SK-N-SH treated with all-trans-retinoic acid at 6 μM for 48 hours (cell line): ENCODE data around the gene SDR42E1.

Experiments
- ATAC-seq: fragments of 200-7000 bp; cut with Tn5 transposase; 3 replicates; pipeline ENCODE4 v1.9.1; 2020; ENCODE audit warnings: mild to moderate bottlenecking, moderate library complexity
- ARNTL ChIP-seq: fragments of 450-650 bp; formaldehyde crosslinking; IDR thresholded peaks from 2 replicates; pipeline ENCODE4 v1.5.0; 2020; ENCODE audit warnings: low read depth, mild to moderate bottlenecking, moderate library complexity, borderline replicate concordance
- BACH2 ChIP-seq: fragments of 250-450 bp; sonication (Bioruptor Pico); IDR thresholded peaks from 2 replicates; pipeline ENCODE4 v1.9.0; 2021; ENCODE audit warnings: mild to moderate bottlenecking, borderline replicate concordance
- CSDC2 ChIP-seq: fragments of 250-450 bp; sonication (Bioruptor Pico); IDR thresholded peaks from 2 replicates; pipeline ENCODE4 v1.5.0; 2020; ENCODE audit warnings: mild to moderate bottlenecking, moderate library complexity
- ESRRG ChIP-seq: fragments of 250-450 bp; sonication (Bioruptor Pico); IDR thresholded peaks from 2 replicates; pipeline ENCODE4 v1.6.1; 2021; ENCODE audit warnings: mild to moderate bottlenecking
- GLIS3 ChIP-seq: fragments of 250-450 bp; sonication (Bioruptor Pico); IDR thresholded peaks from 2 replicates; pipeline ENCODE4 v1.5.0; 2020; ENCODE audit warnings: mild to moderate bottlenecking, moderate library complexity
- OSR1 ChIP-seq: fragments of 250-450 bp; sonication (Bioruptor Pico); IDR thresholded peaks from 2 replicates; pipeline ENCODE4 v1.8.0; 2022; ENCODE audit warnings: moderate library complexity, mild to moderate bottlenecking, inconsistent platforms
- PATZ1 ChIP-seq: fragments of 250-450 bp; sonication (Bioruptor Pico); IDR thresholded peaks from 2 replicates; pipeline ENCODE4 v1.8.0; 2020; ENCODE audit warnings: mild to moderate bottlenecking, moderate library complexity, borderline replicate concordance
- POU6F1 ChIP-seq: fragments of 250-450 bp; sonication (Bioruptor Pico); IDR thresholded peaks from 2 replicates; pipeline ENCODE4 v1.8.0; 2021; ENCODE audit warnings: low read depth, mild to moderate bottlenecking, moderate library complexity, borderline replicate concordance
- PPARA ChIP-seq: fragments of 250-450 bp; sonication (Bioruptor Pico); IDR thresholded peaks from 2 replicates; pipeline ENCODE4 v1.5.0; 2020; ENCODE audit warnings: mild to moderate bottlenecking, borderline replicate concordance
- SNAI2 ChIP-seq: fragments of 250-450 bp; sonication (Bioruptor Pico); IDR thresholded peaks from 2 replicates; pipeline ENCODE4 v1.5.0; 2020; ENCODE audit warnings: mild to moderate bottlenecking, moderate library complexity
- TOX ChIP-seq: fragments of 250-450 bp; sonication (Bioruptor Pico); IDR thresholded peaks from 2 replicates; pipeline ENCODE4 v1.8.0; 2021; ENCODE audit warnings: mild to moderate bottlenecking, moderate library complexity, borderline replicate concordance
- ZC3H10 ChIP-seq: fragments of 250-450 bp; sonication (Bioruptor Pico); IDR thresholded peaks from 2 replicates; pipeline ENCODE4 v1.5.1; 2021; ENCODE audit warnings: mild to moderate bottlenecking, moderate library complexity
- ZFP3 ChIP-seq: fragments of 250-450 bp; sonication (Bioruptor Pico); IDR thresholded peaks from 2 replicates; pipeline ENCODE4 v1.5.0; 2020; ENCODE audit warnings: mild to moderate bottlenecking, moderate library complexity
- ZNF70 ChIP-seq: fragments of 450-650 bp; formaldehyde crosslinking; IDR thresholded peaks from 2 replicates; pipeline ENCODE4 v1.5.0; 2020; ENCODE audit warnings: mild to moderate bottlenecking, moderate library complexity
- ZNF8 ChIP-seq: fragments of 450-650 bp; formaldehyde crosslinking; IDR thresholded peaks from 2 replicates; pipeline ENCODE4 v1.5.0; 2020; ENCODE audit warnings: mild to moderate bottlenecking, moderate library complexity
- TF ChIP-seq, protein P1 (sequence below): fragments of 250-450 bp; sonication (Bioruptor Pico); IDR thresholded peaks from 2 replicates; pipeline ENCODE4 v1.5.1; 2021; ENCODE audit warnings: mild to moderate bottlenecking, moderate library complexity
- TF ChIP-seq, protein P2 (sequence below): fragments of 250-450 bp; sonication (Bioruptor Pico); IDR thresholded peaks from 2 replicates; pipeline ENCODE4 v1.5.1; 2020; ENCODE audit warnings: low read depth, mild to moderate bottlenecking, moderate library complexity

The SDR42E1 gene

GRCh38 chr16:82033006-82033405, 21.7 kb upstream of the SDR42E1 start (continued):
- TF ChIP-seq PATZ1 (CRISPR knock-in tag) (no peak), TOX (CRISPR knock-in tag) (no peak), ZFP3 (no peak), ARNTL (CRISPR knock-in tag) (no peak), CSDC2 (no peak)
- TF ChIP-seq, protein P1, sequence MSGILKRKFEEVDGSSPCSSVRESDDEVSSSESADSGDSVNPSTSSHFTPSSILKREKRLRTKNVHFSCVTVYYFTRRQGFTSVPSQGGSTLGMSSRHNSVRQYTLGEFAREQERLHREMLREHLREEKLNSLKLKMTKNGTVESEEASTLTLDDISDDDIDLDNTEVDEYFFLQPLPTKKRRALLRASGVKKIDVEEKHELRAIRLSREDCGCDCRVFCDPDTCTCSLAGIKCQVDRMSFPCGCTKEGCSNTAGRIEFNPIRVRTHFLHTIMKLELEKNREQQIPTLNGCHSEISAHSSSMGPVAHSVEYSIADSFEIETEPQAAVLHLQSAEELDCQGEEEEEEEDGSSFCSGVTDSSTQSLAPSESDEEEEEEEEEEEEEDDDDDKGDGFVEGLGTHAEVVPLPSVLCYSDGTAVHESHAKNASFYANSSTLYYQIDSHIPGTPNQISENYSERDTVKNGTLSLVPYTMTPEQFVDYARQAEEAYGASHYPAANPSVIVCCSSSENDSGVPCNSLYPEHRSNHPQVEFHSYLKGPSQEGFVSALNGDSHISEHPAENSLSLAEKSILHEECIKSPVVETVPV (CRISPR knock-in tag), result no peak
- TF ChIP-seq, all 23 proteins: peak for 0

DNA sequence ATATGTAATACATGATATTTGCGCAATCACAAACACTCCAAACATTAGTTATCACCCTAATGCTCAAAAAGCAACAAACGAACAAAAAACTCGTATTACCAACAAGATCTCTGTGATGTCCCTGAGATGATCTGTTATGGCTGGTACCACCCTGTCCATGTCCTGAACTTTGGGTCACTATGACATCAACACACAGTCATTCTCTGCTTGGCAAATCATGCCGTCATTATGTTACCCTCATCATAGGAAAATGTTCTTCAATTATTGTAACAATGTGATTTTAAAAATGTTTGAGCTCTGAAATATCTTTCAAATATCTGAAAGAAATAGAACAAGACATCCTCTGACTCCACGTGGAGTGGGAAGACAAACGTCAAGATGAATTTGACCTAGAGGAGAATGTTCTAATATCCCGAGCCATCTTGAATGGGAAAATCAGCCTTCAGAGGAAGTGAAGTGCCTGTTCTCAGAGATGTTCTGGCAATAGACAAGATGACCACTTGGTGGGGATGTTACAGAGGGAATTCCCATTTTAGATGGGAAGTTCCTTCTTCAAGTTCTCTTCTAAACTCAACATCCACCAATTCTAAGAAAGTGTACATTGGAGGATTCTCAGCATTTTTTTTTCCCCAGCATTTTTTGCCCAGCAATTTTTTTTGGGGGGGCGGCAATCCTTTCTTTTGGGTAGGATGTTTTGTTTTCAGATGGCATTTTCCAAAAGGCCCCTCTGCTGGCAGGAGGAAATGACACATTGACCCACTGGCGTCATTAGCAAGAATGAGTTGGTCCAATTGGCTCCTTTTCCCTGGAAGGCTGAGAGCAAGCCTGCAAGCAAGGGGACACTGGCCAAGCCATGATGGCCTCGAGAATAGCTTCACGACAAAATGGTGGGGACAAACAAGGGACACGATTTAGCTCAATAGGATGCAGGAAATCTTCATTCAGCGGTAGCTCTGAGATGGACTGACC, 20.1 kb upstream of the SDR42E1 start:
- TF ChIP-seq ZNF8 (CRISPR knock-in tag) (no peak), GLIS3 (CRISPR knock-in tag) (no peak), OSR1 (CRISPR knock-in tag) (no peak), ZFP3 (no peak), PATZ1 (CRISPR knock-in tag) (no peak), SNAI2 (CRISPR knock-in tag) (no peak), ESRRG (CRISPR knock-in tag) (no peak)
- TF ChIP-seq, protein P1 (CRISPR knock-in tag), result no peak

GRCh38 chr16:82027629-82028064, 16.4 kb upstream of the SDR42E1 start:
- TF ChIP-seq POU6F1 (CRISPR knock-in tag) (no peak), ZNF70 (CRISPR knock-in tag) (no peak), PPARA (no peak), OSR1 (CRISPR knock-in tag) (no peak), ZC3H10 (CRISPR knock-in tag) (no peak), BACH2 (CRISPR knock-in tag) (no peak)
- TF ChIP-seq, protein P1 (CRISPR knock-in tag), result no peak
- TF ChIP-seq, protein P2, sequence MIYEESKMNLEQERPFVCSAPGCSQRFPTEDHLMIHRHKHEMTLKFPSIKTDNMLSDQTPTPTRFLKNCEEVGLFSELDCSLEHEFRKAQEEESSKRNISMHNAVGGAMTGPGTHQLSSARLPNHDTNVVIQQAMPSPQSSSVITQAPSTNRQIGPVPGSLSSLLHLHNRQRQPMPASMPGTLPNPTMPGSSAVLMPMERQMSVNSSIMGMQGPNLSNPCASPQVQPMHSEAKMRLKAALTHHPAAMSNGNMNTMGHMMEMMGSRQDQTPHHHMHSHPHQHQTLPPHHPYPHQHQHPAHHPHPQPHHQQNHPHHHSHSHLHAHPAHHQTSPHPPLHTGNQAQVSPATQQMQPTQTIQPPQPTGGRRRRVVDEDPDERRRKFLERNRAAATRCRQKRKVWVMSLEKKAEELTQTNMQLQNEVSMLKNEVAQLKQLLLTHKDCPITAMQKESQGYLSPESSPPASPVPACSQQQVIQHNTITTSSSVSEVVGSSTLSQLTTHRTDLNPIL, result no peak
- no peak for ATAC-seq

More for the DNA sequence above, 20.1 kb upstream of the SDR42E1 start:
- peak; percentile 73 for ATAC-seq
